ENCODE results near the gene PTCH1. TPM values are rescaled to one million over a fixed set of nuclear protein-coding genes. Genes with fewer than 3 reads are reported as not detected.

The PTCH1 gene
- total and polyA plus RNA-seq, 10 of the 15 experiments (the other 5 are each of a cell fraction or from before 2014, with no cell fraction given): 0.16 to 6.1 (median 2.6) TPM

- Histone ChIP-seq H3K4me3 (no peak overlapping the region), H3K4me1 (ENCODE audit: control insufficient read depth, insufficient read depth, low read length) (no peaks in the 10 kb centered on the region; the same call in 1 of the 2 replicates), H3K9me3 (replicated peaks; ENCODE audit: control insufficient read depth, insufficient read depth, low read length) (no peaks in the 10 kb centered on the region), H3K27ac (ENCODE audit: control insufficient read depth, insufficient read depth) (no peak overlapping the region), H2AFZ (ENCODE audit: control insufficient read depth, low read depth, low read length) (no peak overlapping the region), H4K20me1 (ENCODE audit: control insufficient read depth, insufficient read depth) (no peaks in the 10 kb centered on the region), H3K9ac (ENCODE audit: control insufficient read depth, insufficient read depth, low read length) (no peak overlapping the region), H3K79me2 (ENCODE audit: control insufficient read depth, insufficient read depth, low read length) (no peaks in the 10 kb centered on the region), H3K36me3 (ENCODE audit: control insufficient read depth in 2 of 2, insufficient read depth in 2 of 2, low read length in 1 of 2) (peaks cover 4 to 19% of the 10 kb centered on the region in 2 experiments; a peak in 3 of 4 replicates), H3K27me3 (replicated peaks in 1 of 2; ENCODE audit: control insufficient read depth in 2 of 2, insufficient read depth in 2 of 2, low read length in 1 of 2) (no peaks in the 10 kb centered on the region), H3K4me2 (ENCODE audit: control insufficient read depth, insufficient read depth) (peak overlapping the region; percentile 19; the same call in 1 of the 2 replicates)
- no TSS peak for BruUV-seq (replicated peaks)
- FAIRE-seq (no peak), ATAC-seq (peak; percentile 90), DNase-seq (ENCODE audit: low read depth, low spot score) (peak; percentile 33)
- intact Hi-C loops (cut with micrococcal nuclease; ENCODE audit: unreplicated experiment) (no loop called here), in situ Hi-C loops (cut with MboI) (no loop called here)
- POLR2A ChIA-PET: interaction anchor here (1.3 kb wide), 1 partner anchor 18 kb away, joined by 4 read pairs; no protein-coding TSS in a partner anchor
- SMC1A ChIA-PET (ENCODE audit: uncharacterized antibody, unreplicated experiment): interaction anchor here (0.9 to 2.3 kb wide), 3 partner anchors 10 to 62 kb away, joined by 3 to 10 read pairs (median 4); no protein-coding TSS in a partner anchor
- RAD21 ChIA-PET (ENCODE audit: unreplicated experiment): interaction anchor here (2.1 kb wide), 1 partner anchor 18 kb away, joined by 12 read pairs; no protein-coding TSS in a partner anchor
- CTCF ChIA-PET: interaction anchor here (1.4 kb wide), 1 partner anchor 10 kb away, joined by 4 read pairs; no protein-coding TSS in a partner anchor
- 93% methylated on average over 2 of the region's 2 CpGs for WGBS (ENCODE audit: insufficient coverage, insufficient replicate concordance, low lambda C conversion rate, missing lambda C conversion rate)
- TF ChIP-seq IRF4 (IDR thresholded peaks at IDR 0.05; ENCODE audit: low read depth, low read length) (no peak; the same call in 1 of the 2 replicates), TCF7 (IDR thresholded peaks at IDR 0.05; ENCODE audit: borderline replicate concordance) (peak; percentile 30; the same call in 1 of the 2 replicates), SMAD5 (IDR thresholded peaks at IDR 0.05; ENCODE audit: low read depth) (no peak), EGR1 (IDR thresholded peaks at IDR 0.05; ENCODE audit: borderline replicate concordance in 1 of 2, low read depth in 2 of 2, low read length in 2 of 2) (0 out of 3 replicates have a peak, but pooled peaks of 1 of the 2 experiments have one; percentile 16), HDAC6 (IDR thresholded peaks at IDR 0.05; ENCODE audit: unreplicated experiment) (no peak), MTA3 (IDR thresholded peaks at IDR 0.05; ENCODE audit: borderline replicate concordance, low read length) (no peak), ZNF217 (IDR thresholded peaks at IDR 0.05) (0 out of 2 replicates have a peak, but pooled peaks have one; percentile 29), MYB (IDR thresholded peaks at IDR 0.05; ENCODE audit: borderline replicate concordance, low read depth, low read length) (no peak), STAT1 (conservative IDR thresholded peaks at IDR 0.05) (no peak), BCL11A (IDR thresholded peaks at IDR 0.05; ENCODE audit: low read depth, low read length) (peak; percentile 73), LARP7 (IDR thresholded peaks at IDR 0.05) (no peak), CBX3 (IDR thresholded peaks at IDR 0.05; ENCODE audit: borderline replicate concordance, low read depth) (no peak), CHD1 (IDR thresholded peaks at IDR 0.05; ENCODE audit: low read depth, low read length) (no peak), FOXM1 (IDR thresholded peaks at IDR 0.05; ENCODE audit: low read depth, low read length) (0 out of 2 replicates have a peak, but pooled peaks have one; percentile 24), MEF2B (IDR thresholded peaks at IDR 0.05; ENCODE audit: partially characterized antibody, poor library complexity, severe bottlenecking) (peak; percentile 17), NFIC (IDR thresholded peaks at IDR 0.05; ENCODE audit: low read depth, low read length) (peak; percentile 77), HDGF (IDR thresholded peaks at IDR 0.05) (no peak), CREM (IDR thresholded peaks at IDR 0.05; ENCODE audit: low read depth) (peak; percentile 41; the same call in 1 of the 2 replicates), SUZ12 (IDR thresholded peaks at IDR 0.05; ENCODE audit: unreplicated experiment) (no peak)
- TF ChIP-seq, protein P1, sequence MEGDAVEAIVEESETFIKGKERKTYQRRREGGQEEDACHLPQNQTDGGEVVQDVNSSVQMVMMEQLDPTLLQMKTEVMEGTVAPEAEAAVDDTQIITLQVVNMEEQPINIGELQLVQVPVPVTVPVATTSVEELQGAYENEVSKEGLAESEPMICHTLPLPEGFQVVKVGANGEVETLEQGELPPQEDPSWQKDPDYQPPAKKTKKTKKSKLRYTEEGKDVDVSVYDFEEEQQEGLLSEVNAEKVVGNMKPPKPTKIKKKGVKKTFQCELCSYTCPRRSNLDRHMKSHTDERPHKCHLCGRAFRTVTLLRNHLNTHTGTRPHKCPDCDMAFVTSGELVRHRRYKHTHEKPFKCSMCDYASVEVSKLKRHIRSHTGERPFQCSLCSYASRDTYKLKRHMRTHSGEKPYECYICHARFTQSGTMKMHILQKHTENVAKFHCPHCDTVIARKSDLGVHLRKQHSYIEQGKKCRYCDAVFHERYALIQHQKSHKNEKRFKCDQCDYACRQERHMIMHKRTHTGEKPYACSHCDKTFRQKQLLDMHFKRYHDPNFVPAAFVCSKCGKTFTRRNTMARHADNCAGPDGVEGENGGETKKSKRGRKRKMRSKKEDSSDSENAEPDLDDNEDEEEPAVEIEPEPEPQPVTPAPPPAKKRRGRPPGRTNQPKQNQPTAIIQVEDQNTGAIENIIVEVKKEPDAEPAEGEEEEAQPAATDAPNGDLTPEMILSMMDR (IDR thresholded peaks at IDR 0.05 in 2 of 3, conservative IDR thresholded peaks at IDR 0.05 in 1 of 3; ENCODE audit: control insufficient read depth in 2 of 3, extremely low read depth in 1 of 3, insufficient read depth in 1 of 3, low read depth in 3 of 3, low read length in 3 of 3): no peak
- TF ChIP-seq, protein P2, sequence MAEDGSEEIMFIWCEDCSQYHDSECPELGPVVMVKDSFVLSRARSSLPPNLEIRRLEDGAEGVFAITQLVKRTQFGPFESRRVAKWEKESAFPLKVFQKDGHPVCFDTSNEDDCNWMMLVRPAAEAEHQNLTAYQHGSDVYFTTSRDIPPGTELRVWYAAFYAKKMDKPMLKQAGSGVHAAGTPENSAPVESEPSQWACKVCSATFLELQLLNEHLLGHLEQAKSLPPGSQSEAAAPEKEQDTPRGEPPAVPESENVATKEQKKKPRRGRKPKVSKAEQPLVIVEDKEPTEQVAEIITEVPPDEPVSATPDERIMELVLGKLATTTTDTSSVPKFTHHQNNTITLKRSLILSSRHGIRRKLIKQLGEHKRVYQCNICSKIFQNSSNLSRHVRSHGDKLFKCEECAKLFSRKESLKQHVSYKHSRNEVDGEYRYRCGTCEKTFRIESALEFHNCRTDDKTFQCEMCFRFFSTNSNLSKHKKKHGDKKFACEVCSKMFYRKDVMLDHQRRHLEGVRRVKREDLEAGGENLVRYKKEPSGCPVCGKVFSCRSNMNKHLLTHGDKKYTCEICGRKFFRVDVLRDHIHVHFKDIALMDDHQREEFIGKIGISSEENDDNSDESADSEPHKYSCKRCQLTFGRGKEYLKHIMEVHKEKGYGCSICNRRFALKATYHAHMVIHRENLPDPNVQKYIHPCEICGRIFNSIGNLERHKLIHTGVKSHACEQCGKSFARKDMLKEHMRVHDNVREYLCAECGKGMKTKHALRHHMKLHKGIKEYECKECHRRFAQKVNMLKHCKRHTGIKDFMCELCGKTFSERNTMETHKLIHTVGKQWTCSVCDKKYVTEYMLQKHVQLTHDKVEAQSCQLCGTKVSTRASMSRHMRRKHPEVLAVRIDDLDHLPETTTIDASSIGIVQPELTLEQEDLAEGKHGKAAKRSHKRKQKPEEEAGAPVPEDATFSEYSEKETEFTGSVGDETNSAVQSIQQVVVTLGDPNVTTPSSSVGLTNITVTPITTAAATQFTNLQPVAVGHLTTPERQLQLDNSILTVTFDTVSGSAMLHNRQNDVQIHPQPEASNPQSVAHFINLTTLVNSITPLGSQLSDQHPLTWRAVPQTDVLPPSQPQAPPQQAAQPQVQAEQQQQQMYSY (CRISPR knock-in tag; IDR thresholded peaks at IDR 0.05): no peak
Observed at GRCh38 chr9:95481000-95481399, 35.8 kb downstream of the PTCH1 start.

Measured in GM12878 (cell line).